OCI-LY7 (cell line): ENCODE results near the gene SLAMF6. TPM values are rescaled to one million over a fixed set of nuclear protein-coding genes. Genes with fewer than 3 reads are reported as not detected.
"Not testable (repeated sequence)": the region's sequence is repeated elsewhere in the genome, so short reads cannot be mapped to it uniquely, and the experiment has no call there.

ENCODE experiments used
- BruUV-seq: library from RNA; stranded (reverse); fragments of 400-500 nt; replicated peaks from 2 replicates; lab custom pipeline; 2021; lab: Mats Ljungman, UMichigan
- CTCF ChIA-PET: fragments of 300-600 bp; sonication (Branson Sonifier 250); formaldehyde crosslinking; loops from one replicate; lab custom pipeline; 2022; ENCODE audit warnings: antibody characterized with exemption; ENCODE audit not compliant: unreplicated experiment; lab: Charles Lee
- POLR2A ChIA-PET: fragments of 300-600 bp; sonication (Branson Sonifier 250); formaldehyde crosslinking; loops from one replicate; lab custom pipeline; 2022; ENCODE audit warnings: antibody characterized with exemption; lab: Charles Lee
- DNase-seq: peaks from one replicate; pipeline ENCODE4 v3.0.0-alpha.2; 2015; ENCODE audit warnings: low spot score
- H2AFZ ChIP-seq: fragments of 200-600 bp; sonication (generic), shearing (Covaris generic); 2 replicates; pipeline ENCODE4 v1.6.1; 2014; ENCODE audit warnings: mild to moderate bottlenecking, antibody characterized with exemption, low read length, moderate library complexity
- H3K27ac ChIP-seq: fragments of 200-600 bp; sonication (generic); 2 replicates; pipeline ENCODE4 v1.5.1; 2014; ENCODE audit warnings: mixed run types, low read depth, mild to moderate bottlenecking, moderate library complexity, low read length, inconsistent platforms; ENCODE audit not compliant: poor library complexity, severe bottlenecking
- H3K36me3 ChIP-seq: fragments of 200-600 bp; sonication (generic); 2 replicates; pipeline ENCODE4 v1.6.1; 2014; ENCODE audit warnings: mild to moderate bottlenecking, antibody characterized with exemption, low read length, moderate library complexity, mixed read lengths; ENCODE audit not compliant: insufficient read depth
- H3K4me1 ChIP-seq: fragments of 200-600 bp; sonication (generic); 2 replicates; pipeline ENCODE4 v1.5.1; 2014; ENCODE audit warnings: mild to moderate bottlenecking, low read length; ENCODE audit not compliant: insufficient read depth, poor library complexity, severe bottlenecking
- H3K4me2 ChIP-seq: fragments of 200-600 bp; sonication (generic); 2 replicates; pipeline ENCODE4 v1.6.1; 2014; ENCODE audit warnings: mild to moderate bottlenecking, low read length
- H3K4me3 ChIP-seq: fragments of 200-600 bp; sonication (generic); 2 replicates; pipeline ENCODE4 v1.5.1; 2014; ENCODE audit warnings: mild to moderate bottlenecking, low read depth, low read length; ENCODE audit not compliant: poor library complexity, severe bottlenecking
- H3K79me2 ChIP-seq: fragments of 200-600 bp; sonication (generic); 2 replicates; pipeline ENCODE4 v1.6.1; 2016; ENCODE audit warnings: low read depth, mild to moderate bottlenecking, low read length, moderate library complexity, mixed read lengths; ENCODE audit not compliant: insufficient read depth
- H3K9me2 ChIP-seq: fragments of 200-600 bp; sonication (generic); 2 replicates; pipeline ENCODE4 v1.6.1; 2016; ENCODE audit warnings: mild to moderate bottlenecking, low read length, mixed read lengths; ENCODE audit not compliant: insufficient read depth
- H3K9me3 ChIP-seq: fragments of 200-600 bp; sonication (generic); 2 replicates; pipeline ENCODE4 v1.6.1; 2014; ENCODE audit warnings: mild to moderate bottlenecking, mixed run types, low read length, mixed read lengths
- H4K20me1 ChIP-seq: fragments of 200-600 bp; sonication (generic); 2 replicates; pipeline ENCODE4 v1.6.1; 2014; ENCODE audit warnings: mild to moderate bottlenecking, antibody characterized with exemption, low read length, moderate library complexity, mixed read lengths; ENCODE audit not compliant: insufficient read depth
- EZH2phosphoT487 ChIP-seq: fragments of 200-600 bp; sonication (generic); IDR thresholded peaks from 2 replicates; pipeline ENCODE4 v1.6.1; 2018; ENCODE audit warnings: low read depth, borderline replicate concordance, mild to moderate bottlenecking, mixed run types, antibody characterized with exemption, low read length, moderate library complexity, mixed read lengths
- intact Hi-C: fragments of 100-400 bp; cut with micrococcal nuclease; formaldehyde crosslinking; loops from one replicate; pipeline ENCODE4 v1.10.0; 2022; ENCODE audit not compliant: unreplicated experiment
- total RNA-seq, 2 experiments: library from RNA; depleted of rRNA in 1 of 2; stranded (reverse); fragments of >200 nt in 1 of 2; shearing (Covaris generic) in 1 of 2; gene quantifications; 2 replicates each; pipeline ENCODE4 v1.2.3, GENCODE V29; 2014 to 2022
- TF ChIP-seq, protein P1 (sequence below): fragments of 200-600 bp; sonication (generic); conservative IDR thresholded peaks from 2 replicates; pipeline ENCODE4 v1.5.1; 2014; ENCODE audit warnings: mild to moderate bottlenecking, antibody characterized with exemption, low read length, moderate library complexity, mixed read lengths

The SLAMF6 gene
- total RNA-seq, 2 experiments from 2014 or later, result 43.0 to 65.1 TPM

DNA sequence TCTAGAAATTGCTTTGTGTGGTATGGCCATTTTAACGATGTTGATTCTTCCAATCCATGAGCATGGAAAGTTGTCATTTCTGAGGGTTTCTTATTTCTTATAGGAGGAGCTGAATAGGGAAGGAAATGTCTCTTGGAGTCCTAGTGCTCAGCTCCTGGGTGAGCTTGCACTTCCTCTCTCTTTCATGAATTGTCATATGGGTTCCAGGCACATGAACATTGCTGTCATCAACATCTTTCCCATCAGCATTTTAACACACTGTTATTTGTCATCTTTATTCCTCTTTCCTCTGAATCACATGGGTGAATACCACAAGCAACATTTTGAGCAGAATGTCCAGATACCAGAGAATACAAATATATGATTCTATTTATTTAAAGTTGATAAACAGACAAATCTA, 23.4 kb downstream of the SLAMF6 start:
- intact Hi-C loops, result no loop called here
- no peak overlapping the region for H3K4me2 ChIP-seq

DNA sequence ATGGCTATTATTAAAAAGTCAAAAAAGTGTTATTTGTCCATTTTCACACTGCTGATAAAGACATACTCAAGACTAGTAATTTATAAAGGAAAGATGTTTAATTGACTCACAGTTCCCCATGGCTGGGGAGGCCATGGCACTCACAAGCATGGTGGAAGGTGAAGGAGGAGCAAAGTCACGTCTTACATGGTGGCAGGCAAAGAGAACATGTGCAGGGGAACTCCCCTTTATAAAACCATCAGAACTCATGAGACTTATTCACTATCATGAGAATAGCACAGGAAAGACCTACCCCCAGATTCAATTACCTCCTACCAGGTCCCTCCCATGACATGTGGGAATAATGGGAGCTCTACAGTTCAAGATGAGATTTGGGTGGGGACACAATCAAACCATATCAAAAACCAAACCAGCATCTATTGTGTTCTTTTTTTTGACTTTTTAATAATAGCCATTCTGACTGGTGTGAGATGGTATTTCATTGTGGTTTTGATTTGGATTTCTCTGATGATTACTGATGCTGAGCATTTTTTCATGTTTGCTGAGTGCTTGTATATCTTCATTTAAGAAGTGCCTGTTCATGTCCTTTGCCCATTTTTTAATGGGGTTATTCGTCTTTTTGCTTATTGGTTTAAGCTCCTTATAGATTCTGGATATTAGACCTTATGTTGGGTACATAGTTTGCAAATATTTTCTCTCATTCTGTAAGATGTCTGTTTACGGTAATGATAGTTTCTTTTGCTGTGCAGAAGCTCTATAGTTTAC, 24.6 kb downstream of the SLAMF6 start:
- peaks cover 100% of the 10 kb centered on the region for H3K36me3 ChIP-seq
- H3K4me3 ChIP-seq, H3K4me2 ChIP-seq, intact Hi-C loops, H3K27ac ChIP-seq, DNase-seq, H3K9me2 ChIP-seq, CTCF ChIA-PET, H4K20me1 ChIP-seq, BruUV-seq, H2AFZ ChIP-seq, H3K4me1 ChIP-seq: not testable (repeated sequence)
- POLR2A ChIA-PET, result interaction anchor here (0.6 to 0.9 kb wide), 3 partner anchors 10 to 28 kb away, joined by 3 read pairs; no protein-coding TSS in a partner anchor
- H3K79me2 ChIP-seq, result peaks cover 54% of the 10 kb centered on the region
- peaks cover 71% of the 10 kb centered on the region for H3K9me3 ChIP-seq

More for the DNA sequence above, 23.4 kb downstream of the SLAMF6 start:
- Histone ChIP-seq H3K36me3 (peaks cover 100% of the 10 kb centered on the region), H3K9me3 (peaks cover 75% of the 10 kb centered on the region), H3K27ac (no peak overlapping the region), H4K20me1 (no peaks in the 10 kb centered on the region), H2AFZ (no peak overlapping the region), H3K4me3 (no peak overlapping the region), H3K79me2 (peaks cover 66% of the 10 kb centered on the region), H3K9me2 (no peaks in the 10 kb centered on the region), H3K4me1 (peaks cover 3% of the 10 kb centered on the region)
- DNase-seq, result no peak
- no TSS peak for BruUV-seq
- POLR2A ChIA-PET, result interaction anchor here (0.7 to 1.0 kb wide), 2 partner anchors 10 to 56 kb away, joined by 3 to 8 read pairs; no protein-coding TSS in a partner anchor
- CTCF ChIA-PET, result interaction anchor here (1.1 kb wide), 1 partner anchor 8 kb away, joined by 3 read pairs; no protein-coding TSS in a partner anchor
- no peak for TF ChIP-seq EZH2phosphoT487
- TF ChIP-seq, protein P1, sequence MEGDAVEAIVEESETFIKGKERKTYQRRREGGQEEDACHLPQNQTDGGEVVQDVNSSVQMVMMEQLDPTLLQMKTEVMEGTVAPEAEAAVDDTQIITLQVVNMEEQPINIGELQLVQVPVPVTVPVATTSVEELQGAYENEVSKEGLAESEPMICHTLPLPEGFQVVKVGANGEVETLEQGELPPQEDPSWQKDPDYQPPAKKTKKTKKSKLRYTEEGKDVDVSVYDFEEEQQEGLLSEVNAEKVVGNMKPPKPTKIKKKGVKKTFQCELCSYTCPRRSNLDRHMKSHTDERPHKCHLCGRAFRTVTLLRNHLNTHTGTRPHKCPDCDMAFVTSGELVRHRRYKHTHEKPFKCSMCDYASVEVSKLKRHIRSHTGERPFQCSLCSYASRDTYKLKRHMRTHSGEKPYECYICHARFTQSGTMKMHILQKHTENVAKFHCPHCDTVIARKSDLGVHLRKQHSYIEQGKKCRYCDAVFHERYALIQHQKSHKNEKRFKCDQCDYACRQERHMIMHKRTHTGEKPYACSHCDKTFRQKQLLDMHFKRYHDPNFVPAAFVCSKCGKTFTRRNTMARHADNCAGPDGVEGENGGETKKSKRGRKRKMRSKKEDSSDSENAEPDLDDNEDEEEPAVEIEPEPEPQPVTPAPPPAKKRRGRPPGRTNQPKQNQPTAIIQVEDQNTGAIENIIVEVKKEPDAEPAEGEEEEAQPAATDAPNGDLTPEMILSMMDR, result no peak

DNA sequence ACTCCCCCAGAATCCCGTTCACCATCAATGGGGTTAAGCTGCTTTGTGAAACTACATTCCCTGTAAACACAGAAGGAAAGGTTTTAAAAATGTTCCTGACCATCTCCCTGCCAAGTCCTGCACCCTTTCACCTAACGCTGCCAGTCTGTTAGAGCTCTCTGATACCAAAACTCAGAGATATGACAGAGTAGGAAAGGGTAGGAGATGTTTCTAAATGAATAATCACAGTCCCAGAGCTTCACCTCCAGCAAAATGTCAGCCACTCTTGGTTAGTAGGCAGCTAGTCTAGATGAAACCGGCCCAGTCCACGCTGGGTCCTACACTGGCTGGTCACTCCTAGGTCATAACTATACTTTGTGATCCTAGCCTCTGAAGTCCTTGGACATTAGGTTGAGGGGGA, 26.7 kb downstream of the SLAMF6 start:
- TF ChIP-seq, protein P1, result no peak
- TF ChIP-seq EZH2phosphoT487, result no peak
- intact Hi-C loops, result no loop called here
- H4K20me1 ChIP-seq, result no peaks in the 10 kb centered on the region
- DNase-seq, result no peak
- BruUV-seq, result no TSS peak
- peaks cover 51% of the 10 kb centered on the region for H3K9me3 ChIP-seq
- H3K27ac ChIP-seq, result no peak overlapping the region
- H3K4me2 ChIP-seq, result no peak overlapping the region
- ChIA-PET CTCF (no interaction called here), POLR2A (interaction anchor here (1.1 kb wide), 1 partner anchor 20 kb away, joined by 3 read pairs; no protein-coding TSS in a partner anchor)
- H2AFZ ChIP-seq, result no peak overlapping the region
- H3K9me2 ChIP-seq, result no peaks in the 10 kb centered on the region
- H3K36me3 ChIP-seq, result peaks cover 100% of the 10 kb centered on the region
- H3K79me2 ChIP-seq, result peaks cover 33% of the 10 kb centered on the region
- peaks cover 16% of the 10 kb centered on the region for H3K4me1 ChIP-seq
- H3K4me3 ChIP-seq, result no peak overlapping the region
